Measurements from ENCODE around the gene PPIB.

PPIB gene

GRCh38 chr15:64158363-64159134 is 4.3 kb downstream of the PPIB start:
- no peak for DNase-seq (ENCODE audit: low read depth)

- no peak for DNase-seq (ENCODE audit: low read depth)
Observed at GRCh38 chr15:64157599-64158125, 5.2 kb downstream of the PPIB start.

- DNase-seq (ENCODE audit: low read depth): peak; percentile 64
Observed at GRCh38 chr15:64156652-64157331, 6.0 kb downstream of the PPIB start.

- no peak for DNase-seq (ENCODE audit: low read depth)
Observed at GRCh38 chr15:64155802-64156651, 6.8 kb downstream of the PPIB start.

- peak; percentile 76 for DNase-seq (ENCODE audit: low read depth)
Observed at GRCh38 chr15:64153480-64154367, 9.1 kb downstream of the PPIB start.

- DNase-seq (ENCODE audit: low read depth): no peak
Observed at GRCh38 chr15:64152507-64153387, 10.1 kb downstream of the PPIB start.

GRCh38 chr15:64151727-64152506 is 10.9 kb downstream of the PPIB start, which contains the start of gene SNX22:
Gene SNX22 (plus strand): TSS chr15:64151731. CDS start chr15:64151776, 45 bp downstream.
- DNase-seq (ENCODE audit: low read depth): no peak

GRCh38 chr15:64149893-64150578 is 12.8 kb downstream of the PPIB start:
- DNase-seq (ENCODE audit: low read depth): no peak

- peak; percentile 43 for DNase-seq (ENCODE audit: low read depth)
Observed at GRCh38 chr15:64149424-64149823, 13.4 kb downstream of the PPIB start.

- no peak for DNase-seq (ENCODE audit: low read depth)
Observed at GRCh38 chr15:64148581-64148980, 14.2 kb downstream of the PPIB start.

GRCh38 chr15:64148168-64148567 is 14.7 kb downstream of the PPIB start:
- DNase-seq (ENCODE audit: low read depth): no peak

- no peak for DNase-seq (ENCODE audit: low read depth)
Observed at GRCh38 chr15:64146885-64147681, 15.7 kb downstream of the PPIB start.

- DNase-seq (ENCODE audit: low read depth): no peak
Observed at GRCh38 chr15:64146520-64146884, 16.3 kb downstream of the PPIB start.

- no peak for DNase-seq (ENCODE audit: low read depth)
Observed at GRCh38 chr15:64146041-64146440, 16.8 kb downstream of the PPIB start.

GRCh38 chr15:64144565-64145281 is 18.1 kb downstream of the PPIB start:
- no peak for DNase-seq (ENCODE audit: low read depth)

- DNase-seq (ENCODE audit: low read depth): no peak
Observed at GRCh38 chr15:64144192-64144564, 18.6 kb downstream of the PPIB start.

- DNase-seq (ENCODE audit: low read depth): no peak
Observed at GRCh38 chr15:64143276-64143675, 19.5 kb downstream of the PPIB start.

Data from amniotic epithelial cell (primary cell).